ENCODE data around the gene FABP6. TPM values are rescaled to one million over a fixed set of nuclear protein-coding genes. Genes with fewer than 3 reads are reported as not detected.

FABP6 gene
- total RNA-seq, 1 experiment from 2014 or later, result not detected

DNA sequence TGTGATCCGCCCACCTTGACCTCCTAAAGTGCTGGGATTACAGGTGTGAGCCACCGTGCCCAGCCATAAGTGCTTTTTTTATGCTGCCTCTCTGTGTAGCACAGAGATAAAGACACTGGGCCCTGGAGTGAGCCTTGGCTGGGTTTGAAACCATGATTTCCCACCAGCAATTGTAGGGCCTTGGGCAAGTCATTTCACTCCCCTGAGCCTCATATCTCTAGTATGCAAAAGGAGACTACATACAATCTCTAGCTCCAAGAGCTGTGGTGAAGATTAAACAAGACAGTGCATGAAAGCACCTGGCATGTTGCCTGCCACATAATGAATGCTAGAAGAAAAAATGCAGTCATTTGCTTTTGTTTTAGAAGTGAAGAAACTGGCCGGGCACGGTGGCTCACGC is 3.9 kb downstream of the FABP6 start:
- DNase-seq, result no peak
- TF ChIP-seq, protein P1, sequence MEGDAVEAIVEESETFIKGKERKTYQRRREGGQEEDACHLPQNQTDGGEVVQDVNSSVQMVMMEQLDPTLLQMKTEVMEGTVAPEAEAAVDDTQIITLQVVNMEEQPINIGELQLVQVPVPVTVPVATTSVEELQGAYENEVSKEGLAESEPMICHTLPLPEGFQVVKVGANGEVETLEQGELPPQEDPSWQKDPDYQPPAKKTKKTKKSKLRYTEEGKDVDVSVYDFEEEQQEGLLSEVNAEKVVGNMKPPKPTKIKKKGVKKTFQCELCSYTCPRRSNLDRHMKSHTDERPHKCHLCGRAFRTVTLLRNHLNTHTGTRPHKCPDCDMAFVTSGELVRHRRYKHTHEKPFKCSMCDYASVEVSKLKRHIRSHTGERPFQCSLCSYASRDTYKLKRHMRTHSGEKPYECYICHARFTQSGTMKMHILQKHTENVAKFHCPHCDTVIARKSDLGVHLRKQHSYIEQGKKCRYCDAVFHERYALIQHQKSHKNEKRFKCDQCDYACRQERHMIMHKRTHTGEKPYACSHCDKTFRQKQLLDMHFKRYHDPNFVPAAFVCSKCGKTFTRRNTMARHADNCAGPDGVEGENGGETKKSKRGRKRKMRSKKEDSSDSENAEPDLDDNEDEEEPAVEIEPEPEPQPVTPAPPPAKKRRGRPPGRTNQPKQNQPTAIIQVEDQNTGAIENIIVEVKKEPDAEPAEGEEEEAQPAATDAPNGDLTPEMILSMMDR (conservative IDR thresholded peaks at IDR 0.05; ENCODE audit: low read depth, low read length), result no peak
- TF ChIP-seq EZH2 (IDR thresholded peaks at IDR 0.05; ENCODE audit: low read length, unreplicated experiment) (no peak), EZH2phosphoT487 (IDR thresholded peaks at IDR 0.05; ENCODE audit: borderline replicate concordance, low read length) (no peak)
- no peak overlapping the region for H3K4me2 ChIP-seq (ENCODE audit: low read length)
- intact Hi-C loops (cut with micrococcal nuclease), result no loop called here
- no peaks in the 10 kb centered on the region for H4K20me1 ChIP-seq (ENCODE audit: low read length)
- POLR2A ChIA-PET (ENCODE audit: unreplicated experiment), result no interaction called here
- H3K79me2 ChIP-seq (ENCODE audit: low read length), result no peaks in the 10 kb centered on the region
- H3K4me3 ChIP-seq (ENCODE audit: low read length), result no peak overlapping the region
- H3F3A ChIP-seq (ENCODE audit: low read length, unreplicated experiment), result peaks cover 5% of the 10 kb centered on the region
- CTCF ChIA-PET, result no interaction called here
- no TSS peak for BruUV-seq (replicated peaks)
- H3K27me3 ChIP-seq (ENCODE audit: low read length), result no peaks in the 10 kb centered on the region
- H3K9me3 ChIP-seq (ENCODE audit: low read length), result no peaks in the 10 kb centered on the region
- peaks cover 10% of the 10 kb centered on the region for H3K4me1 ChIP-seq (ENCODE audit: insufficient read depth, low read length)
- no peak for ATAC-seq
- H3K36me3 ChIP-seq (ENCODE audit: low read depth, low read length), result no peaks in the 10 kb centered on the region
- H3K9me2 ChIP-seq (replicated peaks; ENCODE audit: low read length), result no peaks in the 10 kb centered on the region
- no peak overlapping the region for H2AFZ ChIP-seq (ENCODE audit: low read length)
- no peak overlapping the region for H3K9ac ChIP-seq (ENCODE audit: low read length)
- no peak overlapping the region for H3K27ac ChIP-seq (ENCODE audit: low read length)

DNA sequence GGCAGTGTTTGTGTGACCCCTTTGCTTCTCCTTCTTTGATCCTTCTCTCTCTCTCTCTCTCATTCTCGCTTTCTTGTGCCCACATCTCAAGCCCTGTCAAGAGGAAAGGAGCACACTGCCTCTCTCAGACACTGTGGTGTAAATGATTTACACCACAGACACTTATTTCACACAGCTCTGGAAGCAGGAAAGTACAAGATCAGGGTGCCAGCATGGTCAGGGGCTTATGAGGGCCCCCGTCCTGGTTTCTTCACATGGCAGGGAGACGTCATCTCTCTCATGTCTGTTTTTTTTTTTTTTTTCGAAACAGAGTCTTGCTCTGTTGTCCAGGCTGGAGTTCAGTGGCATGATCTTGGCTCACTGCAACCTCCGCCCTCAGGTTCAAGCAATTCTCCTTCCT is 6.4 kb downstream of the FABP6 start:
- H2AFZ ChIP-seq (ENCODE audit: low read length), result no peak overlapping the region

DNA sequence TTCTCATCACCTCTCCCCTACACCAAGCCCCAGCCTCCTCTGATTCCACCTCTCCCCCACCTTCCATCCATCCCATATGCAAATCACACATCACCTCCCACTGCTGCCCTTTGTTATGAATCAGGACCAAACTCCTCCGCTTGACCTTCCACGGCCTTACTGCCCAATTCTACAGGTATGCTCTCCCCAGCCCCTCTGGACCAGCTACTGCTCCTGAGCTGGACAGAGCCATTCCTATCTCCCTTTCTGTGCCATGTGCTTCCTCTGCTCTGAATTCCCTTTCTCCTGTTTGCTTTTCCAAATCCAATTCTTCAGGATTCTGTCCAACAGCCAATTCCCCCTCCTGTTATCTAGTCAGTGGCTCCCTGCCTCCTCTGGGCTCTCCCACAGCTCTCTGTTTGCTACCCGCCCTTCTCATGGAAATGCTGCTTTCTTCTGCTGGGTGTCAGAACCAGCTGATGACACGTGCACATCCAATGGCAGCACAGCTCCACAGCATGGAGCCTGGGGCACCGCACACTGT is 8.3 kb downstream of the FABP6 start:
- no peaks in the 10 kb centered on the region for H3K9me3 ChIP-seq (ENCODE audit: low read length)
- intact Hi-C loops (cut with micrococcal nuclease), result no loop called here
- ChIA-PET POLR2A (ENCODE audit: unreplicated experiment) (no interaction called here), CTCF (no interaction called here)
- no peak for TF ChIP-seq EZH2 (IDR thresholded peaks at IDR 0.05; ENCODE audit: low read length, unreplicated experiment)
- no peak for TF ChIP-seq EZH2phosphoT487 (IDR thresholded peaks at IDR 0.05; ENCODE audit: borderline replicate concordance, low read length)
- TF ChIP-seq, protein P1 (conservative IDR thresholded peaks at IDR 0.05; ENCODE audit: low read depth, low read length), result no peak
- ATAC-seq (0 out of 2 replicates have a peak, but pooled peaks have one; percentile 13), DNase-seq (no peak)
- no peaks in the 10 kb centered on the region for H3K4me1 ChIP-seq (ENCODE audit: insufficient read depth, low read length)
- BruUV-seq (replicated peaks), result no TSS peak
- H3K9ac ChIP-seq (ENCODE audit: low read length), result no peak overlapping the region
- no peaks in the 10 kb centered on the region for H3K36me3 ChIP-seq (ENCODE audit: low read depth, low read length)
- no peak overlapping the region for H2AFZ ChIP-seq (ENCODE audit: low read length)
- H3K27me3 ChIP-seq (ENCODE audit: low read length), result no peaks in the 10 kb centered on the region
- no peak overlapping the region for H3K4me2 ChIP-seq (ENCODE audit: low read length)
- H3F3A ChIP-seq (ENCODE audit: low read length, unreplicated experiment), result no peaks in the 10 kb centered on the region
- no peak overlapping the region for H3K27ac ChIP-seq (ENCODE audit: low read length)
- no peaks in the 10 kb centered on the region for H3K79me2 ChIP-seq (ENCODE audit: low read length)
- H3K9me2 ChIP-seq (replicated peaks; ENCODE audit: low read length), result no peaks in the 10 kb centered on the region
- no peaks in the 10 kb centered on the region for H4K20me1 ChIP-seq (ENCODE audit: low read length)
- no peak overlapping the region for H3K4me3 ChIP-seq (ENCODE audit: low read length)

More for the DNA sequence above, 6.4 kb downstream of the FABP6 start:
- Histone ChIP-seq H4K20me1 (ENCODE audit: low read length) (no peaks in the 10 kb centered on the region), H3K4me1 (ENCODE audit: insufficient read depth, low read length) (peaks cover 10% of the 10 kb centered on the region), H3K27ac (ENCODE audit: low read length) (no peak overlapping the region), H3F3A (ENCODE audit: low read length, unreplicated experiment) (peaks cover 5% of the 10 kb centered on the region), H3K9me2 (replicated peaks; ENCODE audit: low read length) (no peaks in the 10 kb centered on the region), H3K9me3 (ENCODE audit: low read length) (no peaks in the 10 kb centered on the region), H3K36me3 (ENCODE audit: low read depth, low read length) (no peaks in the 10 kb centered on the region), H3K27me3 (ENCODE audit: low read length) (no peaks in the 10 kb centered on the region), H3K4me2 (ENCODE audit: low read length) (no peak overlapping the region), H3K4me3 (ENCODE audit: low read length) (no peak overlapping the region), H3K9ac (ENCODE audit: low read length) (no peak overlapping the region), H3K79me2 (ENCODE audit: low read length) (no peaks in the 10 kb centered on the region)
- ChIA-PET POLR2A (ENCODE audit: unreplicated experiment) (no interaction called here), CTCF (no interaction called here)
- no peak for ATAC-seq
- intact Hi-C loops (cut with micrococcal nuclease), result no loop called here
- DNase-seq, result no peak
- no peak for TF ChIP-seq EZH2phosphoT487 (IDR thresholded peaks at IDR 0.05; ENCODE audit: borderline replicate concordance, low read length)
- TF ChIP-seq, protein P1 (conservative IDR thresholded peaks at IDR 0.05; ENCODE audit: low read depth, low read length), result no peak
- no peak for TF ChIP-seq EZH2 (IDR thresholded peaks at IDR 0.05; ENCODE audit: low read length, unreplicated experiment)
- no TSS peak for BruUV-seq (replicated peaks)

Data from PC-3 (cell line).